HK-2 (cell line): ENCODE measurements around the gene NFIA.
A peak's percentile ranks its signal among the peaks of the same experiment; 100 is the strongest.
"Not testable (repeated sequence)": the region's sequence is repeated elsewhere in the genome, so short reads cannot be mapped to it uniquely, and the experiment has no call there.

Experiments used
- DNase-seq: peaks from one replicate; pipeline ENCODE4 v3.0.0-alpha.2; 2018; ENCODE audit not compliant: unreplicated experiment

Gene NFIA

DNA sequence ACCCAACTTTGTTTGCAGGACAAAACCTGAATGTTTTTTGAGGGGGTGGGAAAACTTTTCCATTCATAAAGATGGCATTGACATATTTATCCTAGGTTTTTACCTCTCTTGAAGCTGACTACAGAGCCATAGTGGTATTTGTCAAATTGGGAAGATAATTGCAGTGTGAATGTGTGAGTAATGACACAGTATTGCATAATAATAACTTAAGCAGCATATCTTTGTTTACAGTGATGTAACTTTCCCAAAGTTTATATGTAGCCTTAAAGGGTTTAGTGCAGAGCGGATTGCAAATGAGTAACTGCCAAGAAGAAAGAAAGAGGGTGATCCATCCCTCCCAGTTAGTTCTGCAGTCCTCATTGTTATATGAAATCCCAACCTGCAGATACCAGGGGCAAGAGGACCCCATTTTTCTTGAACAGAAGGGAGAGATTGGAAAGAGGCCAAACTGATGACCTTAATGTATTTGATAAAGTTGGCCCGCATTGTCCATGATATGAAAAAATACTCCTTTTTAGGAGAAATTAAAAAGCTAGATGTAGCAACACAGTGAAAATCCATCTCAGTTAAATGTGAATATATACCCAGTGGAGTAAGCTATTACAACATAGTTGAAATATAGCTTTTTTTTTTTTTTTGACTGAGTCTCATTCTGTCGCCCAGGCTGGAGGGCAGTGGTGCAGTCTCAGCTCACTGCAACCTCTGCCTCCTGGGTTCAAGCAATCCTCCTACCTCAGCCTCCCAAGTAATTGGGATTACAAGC is 23.7 kb upstream of the NFIA start:
- no peak for DNase-seq

DNA sequence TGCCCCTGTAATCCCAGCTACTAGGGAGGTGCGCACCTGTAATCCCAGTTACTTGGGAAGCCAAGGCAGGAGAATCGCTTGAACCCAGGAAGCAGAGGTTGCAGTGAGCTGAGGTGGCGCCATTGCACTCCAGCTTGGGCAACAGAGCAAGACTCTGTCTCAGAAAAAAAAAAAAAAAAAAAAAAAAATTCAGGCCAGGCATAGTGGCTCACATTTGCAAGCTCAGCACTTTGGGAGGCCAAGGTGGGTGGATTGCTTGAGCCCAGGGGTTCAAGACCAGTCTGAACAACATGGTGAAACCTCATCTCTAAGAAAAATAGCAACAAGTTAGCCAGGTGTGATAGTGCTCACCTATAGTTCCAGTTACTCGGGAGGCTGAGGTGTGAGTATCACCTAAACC is 20.8 kb upstream of the NFIA start:
- not testable (repeated sequence) for DNase-seq

DNA sequence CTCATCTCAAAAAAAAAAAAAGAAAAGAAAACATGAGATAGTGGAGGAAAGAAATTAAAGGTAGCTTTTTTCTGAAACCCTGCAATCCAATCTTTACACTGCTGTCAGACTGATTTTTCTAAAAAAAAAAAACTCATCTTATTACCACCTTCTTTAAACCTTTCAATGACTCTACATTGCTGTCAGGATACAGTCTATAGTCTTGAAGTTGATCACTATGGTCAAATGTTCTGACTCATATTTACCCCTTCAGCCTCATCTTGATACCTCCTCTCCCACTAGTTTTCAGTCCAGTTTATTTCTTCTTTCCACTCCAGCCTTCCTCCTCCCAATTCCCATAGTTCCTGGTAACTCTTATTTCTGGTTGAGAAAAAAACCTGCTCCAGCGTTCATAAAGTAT is 17.7 kb upstream of the NFIA start:
- DNase-seq = no peak

DNA sequence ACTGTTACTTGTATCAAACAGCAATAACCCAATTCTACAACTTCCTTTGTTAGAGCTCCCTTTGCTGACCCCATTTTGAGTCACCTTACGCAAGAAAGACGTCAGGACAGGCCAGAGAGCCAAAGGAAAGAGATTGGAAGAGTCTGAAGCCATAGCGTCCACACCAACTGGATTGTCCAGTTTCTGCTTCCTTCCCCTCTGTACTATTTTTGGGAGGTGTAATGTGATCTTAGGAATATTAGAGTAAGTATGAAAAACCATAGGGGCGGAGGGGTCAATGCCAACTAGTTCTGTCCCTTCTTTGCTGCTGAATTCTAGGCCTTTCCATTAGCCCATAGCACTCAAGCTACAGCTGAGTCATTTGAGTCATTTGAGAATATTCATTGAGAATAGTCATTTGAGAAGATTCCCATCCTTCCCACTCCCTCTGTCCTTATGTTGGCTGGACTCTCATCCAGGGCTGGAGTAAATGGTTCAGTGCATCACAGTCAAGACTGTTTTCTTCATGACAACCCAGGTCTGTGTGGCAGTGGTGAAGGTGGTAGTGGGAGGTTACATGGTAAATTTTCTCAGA is 14.8 kb upstream of the NFIA start:
- no peak for DNase-seq

DNA sequence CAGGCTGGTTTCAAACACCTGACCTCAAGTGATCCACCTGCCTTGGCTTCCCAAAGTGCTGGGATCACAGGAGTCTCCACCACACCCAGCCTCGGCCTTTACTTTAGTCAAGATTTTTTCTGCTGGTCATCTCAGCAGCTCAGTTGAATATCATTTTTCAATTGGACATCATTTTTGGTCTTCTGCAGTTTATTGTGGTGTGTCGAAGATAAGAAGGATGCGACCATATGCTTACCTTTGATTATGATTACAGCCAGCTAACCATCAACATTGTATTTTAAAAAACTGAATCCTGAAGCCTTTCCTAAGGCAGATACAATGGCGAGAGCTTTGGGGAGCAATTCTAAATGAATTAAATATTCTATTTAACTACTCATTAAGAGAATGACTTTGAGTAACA is 12.3 kb upstream of the NFIA start:
- DNase-seq = no peak

DNA sequence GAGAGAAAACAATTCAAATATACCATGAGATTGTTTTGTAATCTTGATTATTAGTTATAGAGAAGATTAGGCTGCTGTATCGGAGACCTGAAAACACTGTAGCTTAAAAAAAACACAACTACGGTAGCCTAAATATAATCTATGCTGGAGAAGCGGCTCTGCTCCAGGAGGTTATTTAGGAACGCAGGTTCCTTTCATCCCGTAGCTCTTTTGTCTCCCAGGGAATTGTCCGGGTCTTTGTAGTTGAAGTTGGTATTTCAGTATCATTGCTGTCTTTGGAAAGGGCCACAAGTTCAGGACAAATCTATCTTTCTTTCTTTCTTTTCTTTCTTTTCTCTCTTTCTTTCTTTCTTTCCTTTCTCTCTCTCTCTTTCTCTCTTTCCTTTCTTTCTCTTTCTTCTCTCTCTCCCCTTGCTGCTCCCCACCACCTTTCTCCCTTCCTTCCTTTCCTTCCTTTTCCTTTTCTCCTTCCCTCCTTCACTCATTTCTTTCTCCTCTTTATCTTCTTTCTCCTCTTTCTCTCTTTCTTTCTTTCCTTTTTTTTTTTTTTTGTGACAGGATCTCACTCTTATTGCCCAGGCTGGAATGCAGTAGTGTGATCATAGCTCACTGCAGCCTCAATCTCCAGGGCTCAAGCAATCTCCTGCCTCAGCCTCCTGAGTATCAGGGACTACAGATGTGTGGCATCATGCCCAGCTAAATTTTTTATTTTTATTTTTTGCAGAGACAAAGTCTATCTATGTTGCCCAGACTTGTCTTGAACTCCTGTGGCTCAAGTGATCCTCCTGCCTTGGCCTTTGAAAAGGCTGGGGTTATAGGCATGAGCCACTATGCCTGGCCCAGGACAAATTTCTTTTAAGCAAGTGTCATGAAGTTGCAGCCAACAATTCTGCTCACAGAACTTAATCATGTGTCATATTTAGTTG is 10.9 kb upstream of the NFIA start:
- DNase-seq = no peak

DNA sequence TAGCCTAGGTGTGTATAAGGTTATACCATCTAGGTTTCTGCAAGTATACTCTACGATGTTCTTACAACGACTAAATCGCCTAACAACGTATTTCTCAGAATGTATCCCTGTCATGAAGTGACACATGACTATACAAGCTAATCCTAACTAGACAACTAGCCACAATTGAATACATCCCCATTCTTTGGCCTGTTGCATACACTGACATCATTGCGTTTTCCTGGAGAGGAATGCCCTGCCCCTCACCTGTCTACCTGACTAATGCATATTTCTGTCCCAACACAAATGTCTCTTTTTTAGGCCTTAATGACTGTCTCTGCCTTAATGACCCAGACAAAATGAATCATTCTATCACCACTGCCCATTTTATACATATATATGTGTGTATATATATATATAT is 8.5 kb upstream of the NFIA start:
- no peak for DNase-seq

DNA sequence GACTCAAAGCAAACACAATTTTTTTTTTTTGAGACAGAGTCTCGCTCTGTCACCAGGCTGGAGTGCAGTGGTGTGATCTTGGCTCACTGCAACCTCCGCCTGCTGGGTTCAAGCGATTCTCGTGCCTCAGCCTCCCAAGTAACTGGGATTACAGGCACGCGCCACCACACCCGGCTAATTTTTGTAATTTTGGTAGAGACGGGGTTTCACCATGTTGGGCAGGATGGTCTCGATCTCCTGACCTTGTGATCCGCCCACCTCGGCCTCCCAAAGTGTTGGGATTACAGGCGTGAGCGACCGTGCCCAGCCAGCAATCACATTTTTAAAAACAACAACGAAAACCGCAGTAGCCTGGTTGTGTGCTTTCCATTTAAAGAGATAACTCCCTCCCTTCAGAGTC is 6.5 kb upstream of the NFIA start:
- DNase-seq = not testable (repeated sequence)

DNA sequence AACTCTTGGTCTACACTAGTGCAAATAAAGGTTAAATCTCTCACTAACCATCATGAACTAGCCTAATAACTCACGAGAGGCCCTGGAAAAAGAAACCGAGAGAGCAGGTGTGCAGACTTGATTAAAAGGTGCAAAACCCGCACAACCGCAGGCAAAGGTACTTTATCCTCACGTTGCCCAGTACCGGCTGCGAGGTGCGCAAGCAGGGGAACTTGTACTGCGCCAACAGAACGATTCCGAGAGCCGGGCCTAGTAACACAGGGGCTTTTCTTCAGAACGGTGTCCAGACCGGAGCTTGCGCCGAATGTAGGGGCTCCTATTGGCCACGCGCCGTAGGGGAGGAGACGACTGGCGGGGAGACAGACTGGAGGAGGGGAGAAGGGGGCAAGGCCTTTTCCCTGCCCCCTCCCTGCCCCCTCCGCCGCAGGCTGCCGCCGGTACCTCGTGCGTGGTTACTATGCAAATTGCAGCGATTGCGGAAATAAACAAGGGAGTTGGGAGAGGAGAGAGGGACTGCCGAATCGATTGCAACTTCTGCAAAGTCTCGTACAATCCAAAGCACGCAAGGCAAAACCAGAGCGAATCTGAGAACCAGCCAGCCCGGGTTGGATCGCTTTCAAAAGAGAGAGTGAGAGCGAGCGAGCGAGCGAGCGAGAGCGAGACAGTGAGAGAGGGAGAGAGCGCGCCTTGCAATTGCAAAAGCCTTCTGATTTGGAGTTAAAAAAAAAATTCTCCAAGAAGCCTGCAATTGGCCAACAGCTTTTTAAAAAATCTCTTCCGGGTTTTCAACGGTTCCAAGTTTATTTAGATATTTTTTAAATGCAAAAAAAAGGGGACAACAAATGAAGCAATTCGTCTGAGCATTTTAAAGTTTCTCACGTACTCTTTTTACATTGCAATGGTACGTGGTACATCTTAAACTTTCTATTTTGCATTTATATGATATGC is 5.4 kb upstream of the NFIA start:
- DNase-seq = peak; percentile 77

DNA sequence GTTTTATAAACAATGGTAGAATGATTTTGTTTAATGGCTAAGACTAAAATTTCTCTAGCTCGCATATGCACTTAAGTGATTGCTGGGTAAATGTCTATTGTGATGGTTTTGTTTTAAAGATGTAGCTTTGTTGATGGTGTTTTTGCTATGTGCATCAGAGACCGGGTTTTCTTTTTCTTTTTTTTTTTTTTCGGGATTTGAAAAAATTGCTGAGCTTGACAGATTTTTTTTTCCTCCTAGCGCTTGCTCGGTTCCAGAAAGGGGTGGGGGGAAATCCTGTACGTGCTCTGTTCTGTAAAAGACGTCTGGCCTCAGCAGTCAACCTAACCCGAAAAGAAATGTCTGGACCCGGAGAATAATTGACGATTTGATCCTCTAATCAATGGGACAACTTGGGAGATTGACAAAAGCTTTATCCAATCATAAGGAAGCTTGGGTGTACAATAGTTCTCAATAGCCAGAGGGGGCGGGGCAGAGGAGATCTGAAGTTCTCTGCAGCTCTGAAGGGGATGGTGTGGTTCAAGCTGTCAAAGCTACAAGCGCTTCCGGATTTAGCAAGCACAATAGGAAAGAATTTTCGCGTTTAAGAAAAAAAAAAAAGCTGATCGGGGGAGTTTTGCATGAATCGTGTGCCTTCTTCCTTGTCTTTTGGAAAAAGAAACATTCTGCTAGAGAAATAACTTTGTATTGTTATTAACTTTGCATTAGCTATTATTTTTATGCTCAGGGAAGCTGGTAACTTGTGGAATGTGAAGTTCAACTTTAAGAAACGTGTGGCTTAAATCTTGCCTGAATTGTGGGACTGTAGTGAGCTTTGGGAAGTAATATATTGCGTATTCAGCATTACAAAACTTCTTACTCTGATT is 4.5 kb upstream of the NFIA start:
- DNase-seq = peak; percentile 80

DNA sequence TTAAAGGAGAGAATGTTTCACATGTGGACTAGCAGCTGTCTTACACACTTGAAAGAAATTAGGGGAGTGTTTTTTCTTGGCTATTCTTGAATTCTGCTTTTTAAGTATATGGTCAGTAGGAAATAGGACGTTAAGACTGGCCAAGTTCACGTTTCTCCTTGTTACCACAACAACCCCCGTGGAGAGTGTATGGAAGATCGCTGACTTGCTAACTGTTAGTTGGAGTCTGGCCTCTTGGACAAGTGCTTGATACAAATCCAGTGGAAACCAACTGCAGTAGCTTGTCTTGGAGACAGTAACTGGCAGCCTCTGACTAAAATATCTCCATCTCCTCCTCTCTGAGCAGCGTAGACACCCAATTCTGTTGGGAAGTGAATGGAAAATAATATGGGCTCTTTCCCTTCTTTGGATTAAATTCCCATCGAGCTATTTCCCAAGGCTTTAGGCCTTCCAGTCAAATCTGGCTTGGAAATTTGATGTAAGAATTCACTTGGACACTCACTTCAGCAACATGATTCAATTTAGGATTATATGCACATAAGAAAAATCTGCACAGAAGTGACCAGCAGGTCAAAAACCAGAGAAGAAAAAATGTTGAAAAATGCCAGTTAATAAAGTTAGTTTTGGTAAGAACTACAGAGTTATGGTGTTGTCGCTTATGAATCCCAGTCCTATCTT is 3.6 kb upstream of the NFIA start:
- no peak for DNase-seq

DNA sequence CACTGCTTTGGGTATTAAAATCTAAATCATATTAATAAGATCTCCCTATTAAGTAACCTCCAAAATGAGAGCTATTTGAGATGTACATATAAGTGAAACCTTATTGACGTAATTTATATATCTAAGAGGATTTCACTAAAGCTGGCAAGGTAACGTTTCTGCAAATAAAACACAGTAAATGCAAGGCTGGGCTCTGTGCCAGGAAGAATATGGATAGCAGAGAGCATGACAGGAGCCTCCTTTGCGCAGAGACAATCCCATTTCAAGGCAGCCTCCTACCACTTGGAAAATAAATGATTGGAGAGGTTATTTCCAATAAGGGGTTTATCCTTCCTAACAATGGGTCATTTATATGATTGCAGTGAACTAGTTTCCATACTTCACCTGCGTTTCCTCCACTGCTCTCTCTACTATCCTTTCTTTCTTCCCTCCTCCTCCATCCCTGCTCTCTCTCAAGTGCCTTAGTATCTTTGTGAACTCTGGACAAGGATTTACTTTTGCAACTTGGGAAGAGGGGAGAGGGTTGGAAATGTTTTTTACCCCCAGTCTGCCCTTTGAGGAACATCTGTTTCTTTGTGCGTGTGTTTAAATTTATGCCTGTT is 3.0 kb upstream of the NFIA start:
- DNase-seq = no peak

DNA sequence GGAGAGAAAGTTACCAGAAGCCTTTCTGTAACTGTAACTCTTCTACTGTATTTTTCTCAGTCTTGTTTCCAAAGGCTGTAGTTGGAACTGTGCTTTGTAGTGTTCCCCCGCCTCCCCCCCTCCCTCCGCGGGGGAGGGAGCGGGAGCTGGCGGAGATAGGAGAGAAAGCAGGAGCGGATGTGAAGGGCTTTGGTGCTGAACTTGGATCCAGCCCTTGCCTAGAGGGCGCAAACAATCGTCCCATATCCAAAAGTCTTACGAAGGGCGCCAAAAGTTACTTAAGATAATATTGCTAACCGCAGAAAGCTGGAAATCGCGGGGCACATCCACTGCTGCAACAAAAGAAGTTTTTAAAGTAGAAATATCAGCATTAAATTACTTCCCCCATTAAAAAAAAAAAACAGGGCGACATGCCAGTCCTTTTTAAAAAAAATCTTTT is 2.4 kb upstream of the NFIA start:
- peak; percentile 23 for DNase-seq

DNA sequence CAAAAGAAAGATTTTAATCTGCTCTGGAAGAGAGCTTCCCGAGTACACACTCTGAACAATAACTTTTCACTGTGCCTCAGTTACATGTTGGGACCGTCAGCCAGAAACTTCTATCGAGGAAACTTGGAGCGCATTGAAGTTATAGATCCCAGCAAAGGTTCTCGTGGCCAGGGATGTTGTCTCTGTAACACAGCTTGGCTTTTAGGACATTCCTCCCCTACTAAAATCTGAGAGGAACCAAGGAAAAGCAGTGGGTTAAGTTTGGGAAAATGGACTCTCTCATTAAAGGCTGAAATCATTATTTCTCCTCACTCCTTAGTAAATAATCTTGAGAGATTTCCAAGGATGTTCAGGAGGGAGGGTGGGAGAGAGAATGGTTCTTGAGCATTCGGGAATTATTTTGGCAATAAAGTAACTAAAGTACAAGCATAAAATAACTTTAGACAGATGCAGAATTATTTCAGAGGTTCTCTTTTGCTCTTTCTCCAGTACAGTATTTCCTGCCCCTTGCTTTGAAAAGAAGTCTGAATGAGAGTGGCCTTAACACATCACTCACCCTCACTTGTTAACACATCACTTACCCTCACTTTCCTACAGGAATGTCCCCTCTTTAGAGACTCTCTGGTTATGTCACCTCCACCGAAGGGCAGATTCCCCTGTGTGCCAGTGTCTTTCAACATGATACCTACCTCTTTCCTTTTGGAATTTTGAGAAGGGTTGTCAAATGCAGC is 1.8 kb upstream of the NFIA start:
- no peak for DNase-seq

DNA sequence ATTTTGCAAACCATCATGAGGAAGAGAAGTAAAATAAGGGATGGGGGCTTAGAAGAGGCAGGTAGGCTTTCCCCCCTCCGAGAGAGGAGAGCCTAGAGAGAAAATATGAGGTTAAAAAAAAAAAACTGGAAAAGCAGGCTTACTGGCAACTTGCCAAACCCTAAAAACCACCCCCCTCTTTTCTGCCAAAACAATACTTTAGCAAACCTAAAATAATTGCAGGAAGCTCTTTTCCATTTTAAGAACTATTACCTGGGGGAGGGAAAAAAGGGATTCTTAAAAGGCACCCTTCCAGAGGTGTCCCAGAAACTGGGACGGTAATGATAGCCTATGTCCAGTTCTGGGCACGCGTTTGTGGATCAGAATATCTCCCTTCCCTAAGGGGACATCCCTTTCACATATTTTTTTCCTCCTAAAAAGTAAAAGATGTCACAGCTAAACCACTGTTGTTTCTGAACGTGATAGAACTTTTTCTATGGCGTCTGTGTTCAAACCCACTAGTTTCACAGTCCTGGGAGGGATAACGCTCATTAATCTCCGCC is 1.1 kb upstream of the NFIA start:
- no peak for DNase-seq

DNA sequence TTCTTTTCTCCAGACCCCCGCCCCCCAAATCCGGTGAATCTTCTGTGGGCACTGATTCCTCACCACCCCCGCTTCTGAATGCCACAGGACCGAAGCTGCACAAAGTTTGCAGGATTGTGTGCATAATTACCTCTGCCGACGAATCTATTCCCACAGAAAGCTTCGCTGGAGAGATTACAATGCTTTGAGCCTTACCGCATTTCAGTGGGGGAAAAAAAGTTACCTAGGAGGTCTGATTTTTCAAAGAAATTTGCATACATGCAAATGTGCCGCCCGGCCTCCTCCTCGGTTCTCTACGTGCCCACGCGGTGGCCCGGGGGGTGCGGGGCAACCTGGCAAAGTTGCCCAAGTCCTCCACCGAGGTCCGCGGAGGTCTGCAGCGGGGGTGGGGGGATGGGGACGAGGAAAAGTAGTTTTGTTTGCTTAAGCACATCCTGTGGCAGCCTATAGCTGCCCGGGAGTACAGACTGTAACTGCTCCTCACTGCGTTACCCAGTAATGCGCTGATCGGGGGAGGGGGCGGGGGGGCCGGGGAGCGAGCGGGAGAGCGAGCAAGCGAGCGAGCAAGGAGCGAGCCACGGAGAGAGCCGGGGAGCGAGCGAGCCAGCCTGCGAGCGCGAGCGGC is 563 bp upstream of the NFIA start:
- peak; percentile 16 for DNase-seq

DNA sequence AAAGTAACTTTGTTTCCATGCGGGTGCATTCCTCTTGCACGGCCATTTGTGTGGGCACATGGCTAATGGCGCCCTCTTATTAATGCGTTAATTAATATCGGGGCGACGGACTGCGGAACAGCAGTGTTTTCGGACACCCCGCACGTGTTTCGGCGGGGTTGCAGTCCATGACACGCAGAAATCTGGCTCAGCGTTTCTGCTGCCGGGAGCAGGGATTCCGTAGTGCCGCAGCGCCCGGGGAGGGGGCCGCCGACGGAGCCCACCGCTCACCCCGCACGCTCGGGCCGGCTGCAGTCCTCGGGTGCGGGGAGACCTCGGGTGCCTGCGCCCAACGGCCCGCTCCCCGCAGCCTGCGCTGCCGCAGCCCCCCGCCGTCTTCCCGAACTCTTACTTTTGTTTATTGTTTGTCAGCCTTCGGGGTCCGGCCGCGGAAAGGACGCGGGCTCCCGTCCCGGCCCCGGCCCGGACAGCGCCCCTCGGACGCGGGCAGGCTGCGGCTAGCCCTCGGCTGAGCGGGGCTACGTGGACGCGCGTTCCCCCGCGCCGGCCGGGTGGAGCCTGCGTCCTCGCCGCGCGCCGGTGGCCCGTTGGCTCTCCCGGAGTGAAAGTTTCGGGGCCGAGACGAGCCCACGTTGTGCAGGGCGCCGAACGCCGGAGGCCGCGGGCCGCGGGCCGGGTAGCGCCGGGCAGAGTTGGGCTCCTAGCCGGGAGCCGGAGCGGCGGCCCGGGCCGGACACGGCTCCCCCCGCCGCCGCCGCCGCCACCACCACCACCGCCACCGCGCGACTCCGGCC is 849 bp downstream of the NFIA start:
- DNase-seq = peak; percentile 23
